Measurements from ENCODE around the gene TAB2.

DNA sequence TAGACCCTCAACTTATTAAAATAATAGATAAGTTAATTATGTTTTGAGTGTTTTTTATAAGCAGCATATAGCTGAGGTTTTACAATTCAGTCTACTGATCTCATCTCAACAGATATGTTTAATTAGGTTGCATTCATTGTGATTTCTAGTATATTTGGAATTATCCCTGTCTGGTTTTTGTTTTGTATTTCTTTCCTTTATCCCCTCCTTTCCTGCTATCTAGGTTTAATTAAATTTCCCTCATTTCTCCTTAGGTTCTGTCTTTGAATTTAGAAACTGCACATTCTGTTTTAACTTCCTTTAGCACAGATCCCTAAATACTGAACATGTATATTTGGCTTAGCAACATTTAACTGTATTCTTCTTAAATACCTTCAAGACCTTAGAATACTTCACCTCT lies 77.7 kb downstream of the TAB2 start:
- TF ChIP-seq, protein P1, sequence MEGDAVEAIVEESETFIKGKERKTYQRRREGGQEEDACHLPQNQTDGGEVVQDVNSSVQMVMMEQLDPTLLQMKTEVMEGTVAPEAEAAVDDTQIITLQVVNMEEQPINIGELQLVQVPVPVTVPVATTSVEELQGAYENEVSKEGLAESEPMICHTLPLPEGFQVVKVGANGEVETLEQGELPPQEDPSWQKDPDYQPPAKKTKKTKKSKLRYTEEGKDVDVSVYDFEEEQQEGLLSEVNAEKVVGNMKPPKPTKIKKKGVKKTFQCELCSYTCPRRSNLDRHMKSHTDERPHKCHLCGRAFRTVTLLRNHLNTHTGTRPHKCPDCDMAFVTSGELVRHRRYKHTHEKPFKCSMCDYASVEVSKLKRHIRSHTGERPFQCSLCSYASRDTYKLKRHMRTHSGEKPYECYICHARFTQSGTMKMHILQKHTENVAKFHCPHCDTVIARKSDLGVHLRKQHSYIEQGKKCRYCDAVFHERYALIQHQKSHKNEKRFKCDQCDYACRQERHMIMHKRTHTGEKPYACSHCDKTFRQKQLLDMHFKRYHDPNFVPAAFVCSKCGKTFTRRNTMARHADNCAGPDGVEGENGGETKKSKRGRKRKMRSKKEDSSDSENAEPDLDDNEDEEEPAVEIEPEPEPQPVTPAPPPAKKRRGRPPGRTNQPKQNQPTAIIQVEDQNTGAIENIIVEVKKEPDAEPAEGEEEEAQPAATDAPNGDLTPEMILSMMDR (IDR thresholded peaks at IDR 0.05) = no peak
- no peak for TF ChIP-seq POLR2A (IDR thresholded peaks at IDR 0.05)

Data from uterus (tissue), 2 donors.